C4-2B (cell line): ENCODE data around the gene PPP1R13B.

ENCODE experiments used
- ZFX ChIP-seq: fragments of 450-650 bp; IDR thresholded peaks from 2 replicates; pipeline ENCODE4 v1.6.1; 2017
- TF ChIP-seq, protein P1 (sequence below): fragments of 450-650 bp; conservative IDR thresholded peaks from 2 replicates; pipeline ENCODE4 v1.5.1; 2017; ENCODE audit warnings: mild to moderate bottlenecking

DNA sequence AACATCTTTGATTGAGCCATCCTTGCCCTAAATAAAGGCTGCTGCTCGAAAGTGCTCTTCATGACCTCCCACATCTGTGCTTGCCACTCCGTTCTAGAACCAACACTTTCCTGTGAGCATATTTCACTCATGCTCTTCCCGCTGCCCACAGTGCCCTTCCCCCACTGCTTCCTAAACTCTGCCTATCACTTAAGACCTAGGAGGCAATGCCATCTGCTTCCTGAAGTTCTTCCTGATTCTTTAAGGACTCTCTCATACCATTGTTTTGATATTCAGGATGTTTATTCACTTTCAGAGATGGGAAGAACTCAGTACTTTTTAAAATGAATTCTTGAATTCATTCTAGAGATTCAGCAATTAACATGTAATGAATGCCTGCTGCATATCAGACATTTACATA is 81.8 kb downstream of the PPP1R13B start:
- TF ChIP-seq, protein P1, sequence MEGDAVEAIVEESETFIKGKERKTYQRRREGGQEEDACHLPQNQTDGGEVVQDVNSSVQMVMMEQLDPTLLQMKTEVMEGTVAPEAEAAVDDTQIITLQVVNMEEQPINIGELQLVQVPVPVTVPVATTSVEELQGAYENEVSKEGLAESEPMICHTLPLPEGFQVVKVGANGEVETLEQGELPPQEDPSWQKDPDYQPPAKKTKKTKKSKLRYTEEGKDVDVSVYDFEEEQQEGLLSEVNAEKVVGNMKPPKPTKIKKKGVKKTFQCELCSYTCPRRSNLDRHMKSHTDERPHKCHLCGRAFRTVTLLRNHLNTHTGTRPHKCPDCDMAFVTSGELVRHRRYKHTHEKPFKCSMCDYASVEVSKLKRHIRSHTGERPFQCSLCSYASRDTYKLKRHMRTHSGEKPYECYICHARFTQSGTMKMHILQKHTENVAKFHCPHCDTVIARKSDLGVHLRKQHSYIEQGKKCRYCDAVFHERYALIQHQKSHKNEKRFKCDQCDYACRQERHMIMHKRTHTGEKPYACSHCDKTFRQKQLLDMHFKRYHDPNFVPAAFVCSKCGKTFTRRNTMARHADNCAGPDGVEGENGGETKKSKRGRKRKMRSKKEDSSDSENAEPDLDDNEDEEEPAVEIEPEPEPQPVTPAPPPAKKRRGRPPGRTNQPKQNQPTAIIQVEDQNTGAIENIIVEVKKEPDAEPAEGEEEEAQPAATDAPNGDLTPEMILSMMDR = no peak
- no peak for TF ChIP-seq ZFX
